CD4-positive, alpha-beta T cell (primary cell): ENCODE data around the gene ZNF385B. TPM values are rescaled to one million over a fixed set of nuclear protein-coding genes. Genes with fewer than 3 reads are reported as not detected.
A peak's percentile ranks its signal among the peaks of the same experiment; 100 is the strongest.

ENCODE experiments used
- ATAC-seq: fragments of 200-7000 bp; cut with Tn5 transposase; one replicate; pipeline ENCODE4 v1.10.0; 2022; ENCODE audit warnings: mild to moderate bottlenecking; ENCODE audit not compliant: poor library complexity
- CTCF ChIA-PET: fragments of 350-600 bp; sonication (Branson Sonifier 250); formaldehyde crosslinking; loops from one replicate; lab custom pipeline; 2021; ENCODE audit warnings: antibody characterized with exemption, inconsistent platforms; lab: Charles Lee
- POLR2A ChIA-PET: fragments of 350-600 bp; sonication (Branson Sonifier 250); formaldehyde crosslinking; loops from one replicate; lab custom pipeline; 2021; ENCODE audit warnings: antibody characterized with exemption, inconsistent platforms; lab: Charles Lee
- DNase-seq, 14 experiments: peaks; one replicate each; pipeline ENCODE4 v3.0.0-alpha.2; 2013 to 2020; ENCODE audit warnings: mixed read lengths in 2 of 14
- H3K27ac ChIP-seq, 2 donors: one replicate each; pipeline versions ENCODE4 v1.5.1 to v1.7.0; 2013; ENCODE audit warnings: low read length in 2 of 2, low read depth in 1 of 2, mild to moderate bottlenecking in 1 of 2
- H3K27me3 ChIP-seq, 2 experiments: 1 replicate in 1 of 2; 2 replicates in 1 of 2; pipeline versions ENCODE4 v1.6.1 to v1.7.0; 2013; ENCODE audit warnings: low read length in 2 of 2, control low read depth in 1 of 2, mild to moderate bottlenecking in 1 of 2, moderate library complexity in 1 of 2; ENCODE audit not compliant: insufficient read depth in 2 of 2, control insufficient read depth in 1 of 2
- H3K36me3 ChIP-seq: one replicate; pipeline ENCODE4 v1.6.1; 2013; ENCODE audit warnings: low read length, control low read depth; ENCODE audit not compliant: insufficient read depth
- H3K4me1 ChIP-seq: one replicate; pipeline ENCODE4 v1.6.1; 2013; ENCODE audit warnings: low read length, control low read depth; ENCODE audit not compliant: insufficient read depth
- H3K4me3 ChIP-seq: one replicate; pipeline ENCODE4 v1.5.1; 2013; ENCODE audit warnings: mild to moderate bottlenecking, low read length, moderate library complexity
- H3K9me3 ChIP-seq, 2 experiments: 1 replicate in 1 of 2; 2 replicates in 1 of 2; pipeline versions ENCODE4 v1.6.1 to v1.7.0; 2013; ENCODE audit warnings: low read length in 2 of 2, mild to moderate bottlenecking in 2 of 2, control low read depth in 1 of 2, moderate library complexity in 1 of 2; ENCODE audit not compliant: control insufficient read depth in 1 of 2, insufficient read depth in 1 of 2
- H3K27ac Mint-ChIP-seq: one replicate; pipeline ENCODE4 v1.8.0; 2020; ENCODE audit warnings: mixed read lengths
- H3K27me3 Mint-ChIP-seq: one replicate; pipeline ENCODE4 v1.8.0; 2021; ENCODE audit warnings: mixed read lengths
- H3K36me3 Mint-ChIP-seq: one replicate; pipeline ENCODE4 v1.8.0; 2021; ENCODE audit warnings: low read depth, mixed read lengths
- H3K4me1 Mint-ChIP-seq: one replicate; pipeline ENCODE4 v1.8.0; 2021; ENCODE audit warnings: low read depth, mixed read lengths
- H3K4me3 Mint-ChIP-seq: one replicate; pipeline ENCODE4 v1.8.0; 2020; ENCODE audit warnings: mild to moderate bottlenecking, mixed read lengths
- H3K9me3 Mint-ChIP-seq: one replicate; pipeline ENCODE4 v1.8.0; 2020; ENCODE audit warnings: mixed read lengths
- intact Hi-C, 2 experiments: fragments of 100-400 bp; cut with DNase I in 1 of 2; cut with micrococcal nuclease in 1 of 2; formaldehyde crosslinking; loops; one replicate each; pipeline versions ENCODE4 v1.15.1 to v1.9.0; 2023 to 2025; cut with DNase I, micrococcal nuclease
- polyA plus RNA-seq, 2 donors: library from polyadenylated mRNA; unstranded; fragments of 120-200 nt; gene quantifications; one replicate each; pipeline ENCODE4 v1.2.1, GENCODE V29; 2013
- total RNA-seq, 174 experiments: library from RNA in 2 of 174; stranded (reverse) in 2 of 174; gene quantifications; one replicate each; pipeline ENCODE4 v1.2.3 and lab custom pipeline; 2021 to 2026
- TF ChIP-seq, protein P1 (sequence below): fragments of 200-600 bp; IDR thresholded peaks from one replicate; pipeline ENCODE4 v1.8.0; 2022; ENCODE audit warnings: antibody characterized with exemption, mild to moderate bottlenecking

Gene ZNF385B
- not detected for total RNA-seq
- not detected for polyA plus RNA-seq (2013, experiment 1 of 2)
- 0.18 TPM for polyA plus RNA-seq (2013, experiment 2 of 2)
- total RNA-seq (lab: John Stamatoyannopoulos, UW), result 0 to 0.14 (median 0) reads per million in 172 experiments

DNA sequence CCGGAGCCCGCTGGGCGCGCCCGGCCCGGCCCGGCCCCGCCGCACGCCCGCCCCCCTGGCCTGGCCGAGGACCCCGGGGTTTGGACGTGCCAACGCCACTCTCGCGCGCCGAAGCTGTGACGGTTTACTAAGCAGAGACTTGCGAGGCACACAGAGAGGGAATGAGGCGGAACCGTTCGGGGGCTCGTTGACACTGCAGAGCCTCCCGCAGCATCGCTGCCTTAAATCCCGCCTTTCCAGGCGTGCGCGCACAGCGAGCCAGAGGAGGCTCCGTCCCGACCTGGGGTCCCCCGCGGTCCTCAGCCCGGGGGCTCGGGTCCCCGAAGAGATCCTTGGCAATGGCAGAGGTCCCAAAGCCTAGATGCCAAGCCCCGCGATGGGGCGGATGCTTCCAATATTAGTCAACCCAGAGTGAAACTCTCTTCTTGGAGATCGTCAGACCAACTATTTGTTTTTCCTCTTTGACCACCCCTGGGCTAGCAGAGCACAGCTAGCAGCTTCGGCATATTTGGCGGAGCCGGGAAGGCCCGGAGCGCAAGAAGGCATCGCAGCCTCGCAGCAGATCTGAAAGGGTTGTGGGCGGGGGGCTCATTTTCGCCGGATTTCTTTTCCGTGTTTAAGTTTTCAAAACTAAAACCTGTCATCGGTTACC is at the start of gene ZNF385B:
TSS of gene ZNF385B (minus strand) at position 197 of the 652 bp plus-strand sequence.
- H3K4me1 ChIP-seq, result peaks cover 4% of the 10 kb centered on the region
- H3K4me1 Mint-ChIP-seq, result no peaks in the 10 kb centered on the region
- H3K27me3 ChIP-seq, result peaks cover 30 to 55% of the 10 kb centered on the region in 2 experiments
- H3K27ac ChIP-seq, result no peak within 1 kb of the TSS
- peaks cover 0 to 6% of the 10 kb centered on the region in 2 experiments for H3K9me3 ChIP-seq
- TF ChIP-seq, protein P1, sequence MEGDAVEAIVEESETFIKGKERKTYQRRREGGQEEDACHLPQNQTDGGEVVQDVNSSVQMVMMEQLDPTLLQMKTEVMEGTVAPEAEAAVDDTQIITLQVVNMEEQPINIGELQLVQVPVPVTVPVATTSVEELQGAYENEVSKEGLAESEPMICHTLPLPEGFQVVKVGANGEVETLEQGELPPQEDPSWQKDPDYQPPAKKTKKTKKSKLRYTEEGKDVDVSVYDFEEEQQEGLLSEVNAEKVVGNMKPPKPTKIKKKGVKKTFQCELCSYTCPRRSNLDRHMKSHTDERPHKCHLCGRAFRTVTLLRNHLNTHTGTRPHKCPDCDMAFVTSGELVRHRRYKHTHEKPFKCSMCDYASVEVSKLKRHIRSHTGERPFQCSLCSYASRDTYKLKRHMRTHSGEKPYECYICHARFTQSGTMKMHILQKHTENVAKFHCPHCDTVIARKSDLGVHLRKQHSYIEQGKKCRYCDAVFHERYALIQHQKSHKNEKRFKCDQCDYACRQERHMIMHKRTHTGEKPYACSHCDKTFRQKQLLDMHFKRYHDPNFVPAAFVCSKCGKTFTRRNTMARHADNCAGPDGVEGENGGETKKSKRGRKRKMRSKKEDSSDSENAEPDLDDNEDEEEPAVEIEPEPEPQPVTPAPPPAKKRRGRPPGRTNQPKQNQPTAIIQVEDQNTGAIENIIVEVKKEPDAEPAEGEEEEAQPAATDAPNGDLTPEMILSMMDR, result no peak
- ChIA-PET CTCF (no interaction called here), POLR2A (no interaction called here)
- ATAC-seq (no peak), DNase-seq (no peak)
- H3K36me3 ChIP-seq, result no peaks in the 10 kb centered on the region
- peaks cover 72% of the 10 kb centered on the region for H3K27me3 Mint-ChIP-seq
- no peak within 1 kb of the TSS for H3K27ac Mint-ChIP-seq
- no peak within 1 kb of the TSS for H3K4me3 ChIP-seq
- H3K9me3 Mint-ChIP-seq, result no peaks in the 10 kb centered on the region
- H3K4me3 Mint-ChIP-seq, result peak within 1 kb of the TSS; percentile 48
- intact Hi-C loops, result no loop called here
- no peaks in the 10 kb centered on the region for H3K36me3 Mint-ChIP-seq

DNA sequence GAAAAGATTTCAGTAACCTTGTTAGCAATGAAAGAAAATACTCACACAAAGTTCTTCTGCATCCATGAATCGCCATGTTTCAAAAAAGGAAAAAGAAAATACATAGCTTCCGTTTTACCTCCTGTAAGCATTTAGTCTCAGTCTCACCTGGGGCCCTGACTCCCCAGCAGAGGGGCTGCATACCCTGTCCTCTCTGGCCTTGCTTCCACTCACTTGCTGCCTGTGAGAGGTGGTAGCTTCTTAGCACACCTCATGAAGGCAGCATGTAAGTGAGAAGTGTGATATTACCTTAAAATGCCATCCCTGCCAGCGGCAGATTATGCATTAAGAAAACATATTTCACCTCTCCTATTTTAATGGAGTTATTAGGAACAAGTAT is 49.3 kb upstream of the ZNF385B start:
- Mint-ChIP-seq H3K4me3 (no peak overlapping the region), H3K27ac (no peak overlapping the region), H3K9me3 (no peaks in the 10 kb centered on the region), H3K4me1 (no peaks in the 10 kb centered on the region), H3K27me3 (peaks cover 10% of the 10 kb centered on the region), H3K36me3 (no peaks in the 10 kb centered on the region)
- TF ChIP-seq, protein P1, result no peak
- no peak for ATAC-seq
- no peaks in the 10 kb centered on the region for H3K27me3 ChIP-seq
- intact Hi-C loops, result no loop called here
- H3K4me3 ChIP-seq, result no peak overlapping the region
- H3K9me3 ChIP-seq, result no peaks in the 10 kb centered on the region
- no peak for DNase-seq
- ChIA-PET POLR2A (no interaction called here), CTCF (no interaction called here)
- H3K4me1 ChIP-seq, result no peaks in the 10 kb centered on the region
- no peaks in the 10 kb centered on the region for H3K36me3 ChIP-seq
- no peak overlapping the region for H3K27ac ChIP-seq

GRCh38 chr2:179909845-179910734 is 48.7 kb upstream of the ZNF385B start:
- no peaks in the 10 kb centered on the region for H3K4me1 ChIP-seq
- H3K36me3 ChIP-seq, result no peaks in the 10 kb centered on the region
- no peaks in the 10 kb centered on the region for H3K27me3 ChIP-seq
- H3K9me3 ChIP-seq, result no peaks in the 10 kb centered on the region
- DNase-seq (no peak), ATAC-seq (no peak)
- no peak overlapping the region for H3K4me3 ChIP-seq
- TF ChIP-seq, protein P1, result no peak
- ChIA-PET POLR2A (no interaction called here), CTCF (no interaction called here)
- Mint-ChIP-seq H3K27ac (no peak overlapping the region), H3K4me1 (no peaks in the 10 kb centered on the region), H3K9me3 (no peaks in the 10 kb centered on the region), H3K27me3 (peaks cover 10% of the 10 kb centered on the region), H3K4me3 (no peak overlapping the region), H3K36me3 (no peaks in the 10 kb centered on the region)
- H3K27ac ChIP-seq, result no peak overlapping the region
- intact Hi-C loops, result no loop called here
